Suppressor macrophage (primary cell): ENCODE results near the gene SERPINB7.
"Not testable (repeated sequence)": the region's sequence is repeated elsewhere in the genome, so short reads cannot be mapped to it uniquely, and the experiment has no call there.

Experiments
- DNase-seq, 4 experiments: peaks; one replicate each; pipeline ENCODE4 v3.0.0-alpha.2; 2020 to 2022
- total RNA-seq, 17 experiments: gene quantifications; one replicate each; lab custom pipeline; 2026; ENCODE audit warnings: mixed read lengths in 6 of 17, inconsistent platforms in 3 of 17; lab: John Stamatoyannopoulos, UW

SERPINB7 gene, protein sequence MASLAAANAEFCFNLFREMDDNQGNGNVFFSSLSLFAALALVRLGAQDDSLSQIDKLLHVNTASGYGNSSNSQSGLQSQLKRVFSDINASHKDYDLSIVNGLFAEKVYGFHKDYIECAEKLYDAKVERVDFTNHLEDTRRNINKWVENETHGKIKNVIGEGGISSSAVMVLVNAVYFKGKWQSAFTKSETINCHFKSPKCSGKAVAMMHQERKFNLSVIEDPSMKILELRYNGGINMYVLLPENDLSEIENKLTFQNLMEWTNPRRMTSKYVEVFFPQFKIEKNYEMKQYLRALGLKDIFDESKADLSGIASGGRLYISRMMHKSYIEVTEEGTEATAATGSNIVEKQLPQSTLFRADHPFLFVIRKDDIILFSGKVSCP
- total RNA-seq: 0 to 3.7 (median 0) reads per million in 17 experiments

DNA sequence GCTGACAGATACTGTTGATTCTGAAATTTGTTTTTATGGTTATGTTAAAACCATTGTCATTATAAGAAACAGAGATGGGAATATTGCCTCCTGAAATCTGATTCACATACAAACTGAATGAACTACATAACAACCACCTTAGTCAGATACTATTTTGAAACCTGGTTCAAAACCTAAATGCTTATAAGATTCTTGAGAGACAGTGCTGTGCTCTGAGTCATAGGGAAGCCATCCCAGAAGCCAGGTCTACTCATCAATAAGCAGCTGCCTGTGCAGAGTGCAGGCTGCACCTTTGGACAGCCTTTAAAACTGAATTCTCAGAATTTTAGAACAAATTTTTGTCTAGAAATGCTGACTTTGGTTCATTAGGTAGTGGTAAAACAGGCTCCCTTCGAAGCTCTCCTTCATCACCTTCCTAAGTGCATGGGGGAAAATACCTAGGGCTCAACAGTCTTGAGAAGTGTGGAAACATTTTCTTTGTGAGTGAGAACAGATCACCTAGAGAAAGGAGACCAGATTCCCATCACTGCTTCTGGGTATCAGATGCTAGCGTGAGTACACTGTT, at the start of gene SERPINB7:
SERPINB7 (plus strand) TSS at position 253 of the 565 bp plus-strand sequence. CDS start 6,955 bp downstream, outside the sequence.
- DNase-seq: no peak

DNA sequence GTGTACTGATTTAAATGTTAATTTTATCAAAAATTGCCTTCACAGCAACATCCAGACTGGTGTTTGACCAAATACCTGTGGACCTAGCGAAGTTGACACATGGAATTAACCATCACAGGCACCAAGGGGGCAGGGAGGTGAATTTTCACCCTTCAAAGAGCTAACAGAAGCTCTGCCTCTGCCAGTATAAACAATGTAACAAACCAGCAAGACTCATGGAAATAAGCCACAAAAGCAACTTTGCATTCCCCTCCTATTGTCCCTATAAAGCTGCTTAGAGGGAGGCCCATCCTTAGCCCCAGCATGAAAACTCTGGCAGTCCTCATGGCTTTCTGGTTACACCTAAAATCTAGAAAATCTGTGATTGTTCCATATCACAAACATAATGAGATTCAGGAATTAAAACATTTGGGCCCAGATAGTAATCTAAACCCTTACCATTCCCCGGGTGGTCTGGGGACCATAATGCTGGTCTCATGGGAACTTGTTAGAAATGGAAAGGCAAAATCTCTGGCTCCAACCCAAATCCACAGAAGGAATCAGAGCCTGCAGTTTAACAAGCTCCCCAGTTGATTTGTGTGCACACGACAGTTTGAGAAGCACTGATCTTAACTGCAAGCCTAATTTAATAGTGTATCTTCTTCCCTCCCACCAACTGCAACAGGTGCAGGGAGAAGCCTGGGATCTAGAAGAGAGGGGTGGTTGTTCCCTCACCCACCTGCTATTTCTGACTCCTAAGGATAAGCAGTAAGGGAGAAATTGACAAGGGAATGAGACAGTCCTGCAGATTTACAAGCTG, 49.3 kb upstream of the SERPINB7 start:
- DNase-seq: no peak

DNA sequence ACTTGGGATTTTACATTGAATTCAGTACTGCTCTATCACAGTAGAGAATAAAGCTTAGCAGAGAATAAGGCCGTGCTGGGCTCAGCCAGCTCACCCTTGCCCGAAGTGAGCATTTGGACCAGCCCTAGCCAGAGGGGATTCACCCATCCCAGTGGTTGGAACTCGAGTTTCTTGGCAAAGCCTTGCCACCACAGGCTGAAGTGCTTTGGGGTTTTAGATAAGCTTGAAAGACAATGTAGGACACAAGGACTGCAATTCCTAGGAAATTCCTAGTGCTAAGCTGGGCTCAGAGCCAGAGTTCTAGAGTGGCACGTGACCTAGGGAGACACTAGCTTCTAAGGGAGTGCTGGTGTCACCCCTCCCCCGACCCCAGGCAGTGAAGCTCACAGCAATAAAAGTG, 44.4 kb upstream of the SERPINB7 start:
- DNase-seq: no peak

DNA sequence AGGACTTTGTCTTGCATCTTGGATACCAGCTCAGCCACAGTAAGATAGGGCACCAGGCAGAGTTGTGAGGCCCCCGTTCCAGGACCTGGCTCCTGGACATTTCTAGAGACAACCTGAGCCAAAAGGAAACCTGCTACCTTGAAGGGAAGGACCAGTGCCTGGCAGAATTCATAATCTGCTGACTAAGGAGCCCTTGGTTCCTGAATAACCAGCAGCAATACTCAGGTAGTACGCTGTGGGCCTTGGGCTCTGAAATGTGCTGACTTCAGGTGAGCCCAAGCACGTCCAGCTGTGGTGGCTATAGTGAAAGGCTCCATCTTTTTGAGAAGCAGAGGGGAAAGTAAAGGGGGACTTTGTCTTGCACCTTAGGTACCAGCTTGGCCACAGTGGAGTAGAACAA, 44.0 kb upstream of the SERPINB7 start:
- no peak for DNase-seq

DNA sequence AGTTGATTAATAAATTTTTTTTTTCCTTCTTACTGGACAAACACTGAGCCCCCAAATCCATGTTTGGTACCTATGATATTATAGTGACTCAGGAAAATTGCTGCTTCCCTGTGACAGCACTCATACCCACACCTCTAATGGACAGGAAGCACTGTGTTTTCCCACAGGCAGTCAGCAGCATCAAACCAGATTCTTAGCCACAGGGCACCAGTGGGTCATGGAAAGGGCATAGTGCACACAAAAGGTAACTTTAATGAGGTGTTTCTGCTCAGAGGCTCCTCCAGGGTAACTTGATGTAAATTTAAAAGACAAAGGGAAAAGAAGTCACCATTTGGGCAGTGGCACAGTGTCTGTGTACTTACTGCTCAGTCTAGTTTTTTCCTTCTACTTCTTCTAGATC, 38.3 kb upstream of the SERPINB7 start:
- no peak for DNase-seq

DNA sequence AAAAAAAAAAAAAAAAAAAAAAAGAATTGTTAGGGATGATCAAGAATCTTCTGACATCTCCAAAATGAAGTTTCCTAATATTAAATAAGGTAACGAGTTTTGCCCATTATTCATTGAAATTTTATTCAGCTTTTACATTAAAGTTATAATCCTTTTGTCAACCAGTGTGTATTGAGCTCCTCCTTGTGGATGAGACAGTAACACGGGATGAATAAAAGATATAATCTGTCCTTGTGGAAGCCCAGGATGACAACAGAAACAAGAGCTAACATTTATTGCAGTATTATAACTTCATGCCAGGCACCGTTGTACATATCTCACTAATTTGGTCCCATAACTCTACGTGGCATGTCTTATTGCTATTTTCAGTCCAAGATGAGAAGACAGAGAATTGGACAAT, 33.4 kb upstream of the SERPINB7 start:
- peak in 2 of 4 experiments; percentile 8 to 16 for DNase-seq

DNA sequence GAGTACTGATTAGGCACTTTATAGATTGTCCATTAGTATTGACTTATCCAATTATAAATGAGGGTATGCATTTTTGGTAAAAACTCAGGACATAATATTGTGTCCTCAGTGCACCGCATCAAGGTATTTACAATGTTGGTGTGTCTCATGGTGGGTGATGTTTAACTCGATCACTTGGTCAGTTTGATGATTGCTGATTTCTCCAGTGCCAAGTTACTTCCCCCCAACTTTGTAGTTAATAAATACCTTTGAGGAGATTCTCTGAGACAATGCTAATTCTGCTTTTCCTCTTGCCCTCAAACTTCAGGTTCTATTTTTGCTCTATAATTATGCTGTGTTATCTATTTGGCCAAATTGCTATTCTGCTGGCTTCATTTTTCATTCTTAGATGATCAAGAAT, 28.2 kb upstream of the SERPINB7 start:
- DNase-seq: no peak

DNA sequence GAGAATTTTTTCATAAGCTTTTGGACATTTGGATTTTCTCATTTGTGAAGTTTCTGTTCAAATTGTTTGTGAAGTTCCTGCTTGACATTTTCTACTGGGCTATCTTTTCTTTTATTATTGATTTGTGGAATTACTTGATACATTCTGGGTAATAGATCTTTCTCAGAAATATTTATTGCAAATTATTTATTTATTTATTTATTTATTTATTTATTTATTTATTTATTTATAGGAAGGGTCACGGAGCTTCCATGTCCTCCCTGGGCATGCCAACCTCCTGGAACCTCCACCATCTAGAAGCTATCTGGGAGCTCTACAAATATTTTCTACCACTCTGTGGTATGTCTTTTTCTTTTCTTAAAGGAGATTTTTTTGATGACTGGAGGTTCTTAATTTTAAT, 25.7 kb upstream of the SERPINB7 start:
- DNase-seq: no peak

DNA sequence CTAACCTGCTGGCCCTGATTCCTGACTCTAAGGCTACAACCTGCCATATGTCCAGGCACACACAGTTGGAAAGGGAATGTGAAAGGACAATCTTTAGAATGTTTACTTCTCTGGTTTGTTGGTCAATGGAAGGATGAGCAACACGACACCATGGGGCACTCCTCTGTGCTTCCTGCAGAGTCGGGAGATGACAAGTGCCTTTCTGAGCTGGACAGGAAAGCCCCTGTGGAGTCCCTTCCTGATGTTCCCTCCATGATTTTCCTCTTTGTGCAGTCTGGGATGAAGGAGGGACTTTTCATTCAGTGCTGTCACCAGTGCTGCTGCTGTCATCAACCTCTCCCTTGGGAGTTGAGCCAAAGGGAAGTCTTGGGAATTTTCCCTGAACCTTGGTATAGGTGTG, 22.6 kb upstream of the SERPINB7 start:
- DNase-seq: no peak

DNA sequence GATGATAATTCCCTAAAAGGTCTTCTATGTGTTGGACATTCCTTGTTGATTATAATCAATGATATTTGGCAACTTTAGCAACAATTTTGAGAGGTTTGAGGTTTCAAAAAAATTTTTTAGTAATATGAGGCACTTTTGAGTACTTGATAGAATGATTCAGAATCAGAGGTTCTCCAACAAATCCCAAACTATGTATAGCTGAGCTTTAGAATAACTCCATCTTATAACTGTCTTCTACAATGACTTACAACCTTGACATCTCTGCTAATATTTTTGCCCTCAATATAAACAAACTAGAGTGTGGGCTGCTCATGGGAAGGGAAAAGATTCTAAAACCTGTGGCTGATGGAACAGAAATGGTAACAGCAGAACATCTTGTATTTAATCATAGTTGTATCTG, 21.5 kb upstream of the SERPINB7 start:
- no peak for DNase-seq

DNA sequence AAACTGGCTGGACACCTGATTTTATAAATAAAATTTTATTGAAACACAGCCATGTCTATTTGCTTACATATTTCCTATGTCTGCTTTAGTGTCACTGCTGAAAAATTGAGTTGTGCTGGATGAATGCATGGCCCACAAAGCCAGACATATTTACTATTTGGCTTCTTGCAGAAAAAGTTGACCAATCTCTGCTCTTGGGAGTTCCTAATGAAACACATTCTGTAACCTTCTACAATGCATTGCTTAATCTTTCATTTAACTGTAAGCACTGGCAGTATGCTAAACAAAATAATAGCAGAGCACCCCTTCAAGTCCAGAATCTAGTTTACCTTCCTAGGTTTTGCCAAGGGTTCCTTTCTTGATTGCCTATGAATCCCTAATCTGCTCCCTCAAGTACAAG, 17.7 kb upstream of the SERPINB7 start:
- DNase-seq: no peak

DNA sequence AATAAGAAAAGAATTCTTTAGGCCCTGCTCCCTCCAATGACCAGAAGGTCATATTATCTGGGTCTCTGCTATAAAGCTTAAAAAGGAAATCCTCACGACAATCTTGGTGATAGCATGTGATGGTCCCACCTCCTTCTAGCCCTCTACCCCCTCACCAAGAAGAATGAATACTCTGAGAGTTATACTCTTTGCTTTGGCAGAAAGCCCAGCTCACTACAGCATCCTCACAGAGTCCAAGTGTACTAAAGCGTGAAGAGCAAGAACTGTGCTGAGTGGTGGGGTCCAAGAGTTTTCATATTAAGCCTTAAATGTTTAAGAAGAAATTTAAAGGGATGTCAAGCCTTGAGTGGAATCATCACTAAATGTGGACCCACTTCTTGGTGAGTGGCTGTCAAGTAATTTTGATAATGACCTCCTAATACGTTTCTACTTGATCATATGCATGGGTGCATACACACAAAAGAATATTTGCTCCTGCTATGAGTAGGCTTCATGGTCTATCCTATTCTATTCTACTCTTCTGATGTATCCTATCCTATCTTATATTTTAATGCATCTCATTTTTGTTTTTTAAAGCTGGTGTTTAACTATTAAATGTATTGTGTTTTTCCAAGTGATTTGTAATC, 16.5 kb upstream of the SERPINB7 start:
- DNase-seq: no peak

DNA sequence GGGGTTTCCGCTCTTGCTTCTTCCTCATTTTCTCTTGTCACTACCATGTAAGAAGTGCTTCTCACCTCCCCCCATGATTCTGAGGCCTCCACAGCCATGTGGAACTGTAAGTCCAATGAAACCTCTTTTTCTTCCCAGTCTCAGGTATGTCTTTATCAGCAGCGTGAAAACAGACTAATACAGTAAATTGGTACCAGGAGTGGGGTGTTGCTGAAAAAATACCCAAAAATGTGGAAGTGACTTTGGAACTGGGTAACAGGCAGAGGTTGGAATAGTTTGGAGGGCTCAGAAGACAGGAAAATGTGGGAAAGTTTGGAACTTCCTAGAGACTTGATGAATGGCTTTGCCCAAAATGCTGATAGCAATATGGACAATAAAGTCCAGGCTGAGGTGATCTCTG, 15.4 kb upstream of the SERPINB7 start:
- DNase-seq: not testable (repeated sequence)

DNA sequence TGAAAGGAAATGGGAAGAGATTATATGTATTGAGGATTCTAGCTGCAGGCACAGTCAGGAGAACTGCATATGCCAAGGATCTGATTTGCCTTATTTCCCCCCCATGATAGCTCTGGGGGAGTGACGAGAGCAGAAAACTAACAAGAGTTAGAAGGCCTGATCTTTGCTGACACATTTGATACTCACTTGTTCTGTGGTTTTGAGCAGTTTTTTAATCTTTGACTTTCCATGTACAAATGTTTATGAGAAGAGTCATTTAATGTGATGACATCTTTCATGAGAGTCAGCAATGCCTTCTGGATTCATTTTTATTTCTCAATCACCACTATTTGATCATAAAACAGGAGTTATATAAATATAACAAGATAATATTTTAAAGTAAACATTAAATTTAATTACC, 12.7 kb upstream of the SERPINB7 start:
- DNase-seq: no peak

DNA sequence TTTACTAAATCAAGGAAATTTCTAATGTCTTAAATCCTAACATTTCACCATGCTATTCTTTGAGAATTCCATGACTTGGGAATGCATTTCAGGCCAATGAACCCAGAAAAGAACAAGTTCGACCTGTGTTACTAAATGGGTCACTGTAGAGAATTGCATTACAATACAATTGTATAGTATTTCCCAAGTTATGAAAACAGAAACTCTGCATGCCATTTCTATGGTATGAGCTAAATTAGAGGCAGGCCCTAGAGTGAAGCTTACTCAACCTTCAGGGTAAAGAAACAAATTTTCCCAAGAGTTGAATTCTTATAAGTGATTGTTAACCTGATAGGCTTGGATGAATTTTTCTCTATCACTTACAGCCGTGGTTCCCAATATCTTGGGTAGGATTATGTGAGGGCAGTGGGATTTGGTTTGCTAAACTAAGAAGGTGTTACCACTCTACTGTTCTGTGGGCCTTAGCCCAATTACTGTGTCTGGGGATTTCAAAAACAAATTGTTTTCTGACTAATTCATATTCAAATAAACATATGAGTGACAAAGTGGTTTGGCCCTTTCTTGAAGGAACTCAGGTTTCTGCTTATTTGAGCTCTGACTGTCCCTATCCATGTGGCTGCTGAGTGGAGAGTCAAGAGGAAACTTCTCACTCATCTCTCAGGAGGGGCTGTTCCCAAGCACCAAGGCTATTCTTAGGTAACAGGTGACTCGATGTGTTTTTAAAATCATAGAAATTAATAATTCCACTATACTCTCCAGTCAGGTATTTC, 11.2 kb upstream of the SERPINB7 start:
- no peak for DNase-seq

DNA sequence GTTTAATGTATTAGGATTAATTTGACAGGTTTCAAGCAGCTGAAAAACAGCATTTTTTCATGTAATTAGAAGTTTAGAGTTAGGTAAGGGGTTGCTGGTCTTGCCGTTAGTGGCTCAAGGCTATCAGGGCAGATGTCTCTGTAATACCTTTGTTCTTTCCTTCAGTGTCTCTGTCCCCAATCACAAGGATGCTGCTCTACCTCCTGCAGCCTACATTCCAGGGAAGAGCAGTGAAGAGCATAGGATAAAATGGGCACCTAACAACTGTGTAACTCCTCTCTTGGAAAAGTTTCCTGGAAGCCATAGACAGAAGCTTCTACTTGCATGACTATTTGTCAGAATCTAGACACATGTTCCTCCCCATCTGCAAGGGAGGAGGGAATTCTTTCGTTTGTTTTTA, 9.4 kb upstream of the SERPINB7 start:
- DNase-seq: no peak

DNA sequence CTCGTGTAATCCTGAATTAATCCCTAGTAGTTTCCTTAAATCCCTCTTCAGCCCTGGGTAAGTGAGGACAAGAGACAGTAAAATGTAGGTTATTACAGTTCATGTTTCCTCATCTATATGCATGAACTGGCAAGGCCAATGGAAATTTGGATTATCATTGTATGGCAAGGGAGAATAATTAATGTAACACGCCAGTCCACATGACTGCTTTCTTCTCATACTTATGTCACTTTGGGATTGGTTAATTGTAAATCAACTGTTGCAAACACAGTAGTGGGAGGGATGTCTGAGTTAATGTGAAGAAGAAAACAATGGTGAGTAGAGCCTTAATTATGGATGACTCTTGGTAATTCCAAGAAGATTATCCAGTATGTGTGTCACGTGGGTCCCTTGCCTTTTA, 1.7 kb upstream of the SERPINB7 start:
- DNase-seq: no peak

DNA sequence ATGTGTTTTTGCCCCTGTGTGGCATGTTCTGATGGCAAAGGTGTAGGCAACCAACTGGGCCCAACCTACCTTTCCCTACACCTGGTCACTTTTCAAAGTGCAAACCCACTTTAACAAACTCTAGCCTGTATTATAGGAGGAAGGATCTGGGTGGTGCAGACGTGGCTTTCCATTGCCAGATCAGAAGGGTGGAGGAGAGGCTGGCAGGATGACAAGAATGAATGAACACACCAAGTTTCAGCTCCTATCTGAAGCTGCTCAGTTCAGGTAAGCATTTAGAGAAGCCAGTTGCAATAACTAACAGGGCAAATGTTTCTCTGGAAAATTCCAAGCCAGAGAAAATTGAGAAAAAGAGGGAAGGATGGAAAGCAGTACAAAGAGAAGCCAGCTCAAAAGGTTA, 707 bp upstream of the SERPINB7 start:
- no peak for DNase-seq

DNA sequence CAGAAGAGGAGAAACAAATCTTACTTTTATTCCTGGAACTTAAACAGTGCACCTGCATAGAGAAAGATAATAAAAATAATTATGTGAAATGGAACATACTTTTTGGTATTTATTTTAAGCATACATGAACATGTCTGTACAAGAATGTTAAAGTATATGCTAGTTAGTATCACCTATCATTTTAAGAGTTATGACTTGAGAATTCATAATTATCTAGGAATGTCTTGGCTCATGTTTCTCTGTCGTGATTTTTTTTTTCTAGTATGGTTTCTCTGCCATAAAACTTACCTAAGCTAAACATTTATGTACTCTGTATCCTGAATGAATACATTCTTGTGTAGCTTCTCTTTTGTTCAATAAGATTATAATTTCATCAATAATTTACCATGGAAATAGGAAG, 4.2 kb downstream of the SERPINB7 start:
- DNase-seq: no peak

DNA sequence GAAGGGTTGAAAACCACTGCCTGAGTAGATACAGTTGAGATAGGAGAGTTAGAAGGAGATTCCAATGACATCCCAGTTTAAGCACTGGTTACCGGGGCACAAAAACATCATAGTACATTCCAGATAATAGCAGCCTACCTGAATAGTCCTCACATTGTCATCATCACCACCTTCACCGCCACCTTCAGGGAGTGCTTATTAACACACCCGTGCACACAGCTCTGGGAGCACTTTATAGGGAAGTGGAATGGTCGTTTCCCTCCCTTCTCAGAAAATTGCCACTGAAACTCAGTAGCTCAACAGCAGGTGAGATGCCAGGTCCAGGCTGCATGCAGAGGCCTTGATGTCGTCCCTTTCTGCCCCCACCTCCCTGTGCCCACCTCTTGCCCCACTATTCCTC, 8.2 kb downstream of the SERPINB7 start:
- peak in 2 of 4 experiments; percentile 2 to 4 for DNase-seq

DNA sequence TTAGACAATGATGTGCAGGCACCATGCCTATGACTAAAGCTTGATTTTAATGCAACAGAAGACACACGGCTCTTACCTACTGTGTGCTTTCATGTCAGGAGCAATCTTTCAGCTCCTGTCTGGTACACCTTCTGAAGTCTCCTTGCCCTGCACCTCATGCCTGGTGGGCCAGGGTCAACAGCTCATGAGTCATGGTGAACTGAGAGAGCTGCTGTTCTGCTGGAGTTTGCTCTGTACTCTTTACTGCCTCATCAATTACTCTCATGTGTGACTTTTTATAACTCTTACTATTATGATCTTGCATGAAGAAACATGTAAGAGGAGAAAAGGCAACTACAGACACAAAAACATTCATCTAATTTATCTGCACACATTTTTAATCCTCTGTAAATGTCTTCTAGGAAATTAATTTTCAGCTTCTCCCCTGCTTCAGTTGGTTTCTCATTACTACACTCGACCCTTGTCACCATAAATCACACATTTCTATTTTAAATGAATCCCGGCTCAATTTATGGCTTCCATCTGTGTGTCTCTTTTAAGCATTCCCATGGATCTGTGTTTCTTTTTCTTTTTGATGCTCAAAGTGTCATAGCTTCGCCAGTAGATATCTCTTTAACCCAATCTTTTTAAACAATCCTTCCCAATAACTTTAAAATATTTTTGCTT, 9.7 kb downstream of the SERPINB7 start:
- DNase-seq: no peak

DNA sequence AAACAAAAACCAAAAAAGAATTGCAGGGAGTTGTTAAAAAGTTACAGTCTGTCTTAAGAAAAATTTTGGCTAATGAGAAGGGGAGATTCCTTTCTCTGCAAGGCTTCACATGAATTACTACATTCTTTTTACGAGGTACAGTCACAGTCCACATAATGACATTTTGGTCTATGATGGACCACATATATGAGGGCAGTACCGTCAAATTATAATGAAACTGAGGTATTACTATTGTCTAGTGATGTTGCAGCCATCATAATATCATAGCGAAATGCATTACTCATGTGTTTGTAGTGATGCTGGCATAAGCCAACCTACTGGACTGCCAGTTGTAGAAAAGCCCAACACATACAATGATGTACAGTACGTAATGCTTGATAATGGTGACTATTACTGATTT, 12.5 kb downstream of the SERPINB7 start:
- DNase-seq: no peak
